PFSK-1 (cell line): ENCODE results near the gene GZMH.

ENCODE experiments used
- POLR2AphosphoS5 ChIP-seq: IDR thresholded peaks from 2 replicates; pipeline ENCODE4 v1.6.1; 2012; ENCODE audit warnings: low read depth, mild to moderate bottlenecking, control low read depth, low read length, moderate library complexity
- TF ChIP-seq, protein P1 (sequence below), 2 experiments: IDR thresholded peaks; 2 replicates each; pipeline versions ENCODE4 v1.6.1 to v1.8.0; 2011 to 2012; ENCODE audit warnings: low read depth in 2 of 2, low read length in 2 of 2, control low read depth in 1 of 2, inconsistent platforms in 1 of 2, mild to moderate bottlenecking in 1 of 2, moderate library complexity in 1 of 2; ENCODE audit not compliant: insufficient read depth in 1 of 2

DNA sequence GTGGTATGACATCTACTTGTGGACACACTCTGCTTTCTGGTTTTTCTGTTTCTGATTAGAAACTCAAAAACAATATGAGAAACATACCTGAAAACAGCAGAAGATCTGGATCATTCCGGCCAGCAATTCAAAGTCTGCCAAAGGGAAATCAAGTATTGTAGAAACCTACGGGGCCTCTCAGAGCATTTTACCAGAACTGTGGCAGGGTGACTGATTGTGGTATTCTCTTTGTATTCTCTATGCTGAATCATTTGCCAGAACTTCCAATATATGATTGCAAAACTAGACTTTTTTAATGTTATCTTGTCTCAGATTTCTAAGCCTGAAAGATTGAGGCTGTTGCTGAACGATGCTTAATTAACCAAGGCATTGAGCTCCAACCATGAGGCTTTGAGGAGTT is 30.4 kb upstream of the GZMH start:
- TF ChIP-seq POLR2AphosphoS5, result no peak
- TF ChIP-seq, protein P1, sequence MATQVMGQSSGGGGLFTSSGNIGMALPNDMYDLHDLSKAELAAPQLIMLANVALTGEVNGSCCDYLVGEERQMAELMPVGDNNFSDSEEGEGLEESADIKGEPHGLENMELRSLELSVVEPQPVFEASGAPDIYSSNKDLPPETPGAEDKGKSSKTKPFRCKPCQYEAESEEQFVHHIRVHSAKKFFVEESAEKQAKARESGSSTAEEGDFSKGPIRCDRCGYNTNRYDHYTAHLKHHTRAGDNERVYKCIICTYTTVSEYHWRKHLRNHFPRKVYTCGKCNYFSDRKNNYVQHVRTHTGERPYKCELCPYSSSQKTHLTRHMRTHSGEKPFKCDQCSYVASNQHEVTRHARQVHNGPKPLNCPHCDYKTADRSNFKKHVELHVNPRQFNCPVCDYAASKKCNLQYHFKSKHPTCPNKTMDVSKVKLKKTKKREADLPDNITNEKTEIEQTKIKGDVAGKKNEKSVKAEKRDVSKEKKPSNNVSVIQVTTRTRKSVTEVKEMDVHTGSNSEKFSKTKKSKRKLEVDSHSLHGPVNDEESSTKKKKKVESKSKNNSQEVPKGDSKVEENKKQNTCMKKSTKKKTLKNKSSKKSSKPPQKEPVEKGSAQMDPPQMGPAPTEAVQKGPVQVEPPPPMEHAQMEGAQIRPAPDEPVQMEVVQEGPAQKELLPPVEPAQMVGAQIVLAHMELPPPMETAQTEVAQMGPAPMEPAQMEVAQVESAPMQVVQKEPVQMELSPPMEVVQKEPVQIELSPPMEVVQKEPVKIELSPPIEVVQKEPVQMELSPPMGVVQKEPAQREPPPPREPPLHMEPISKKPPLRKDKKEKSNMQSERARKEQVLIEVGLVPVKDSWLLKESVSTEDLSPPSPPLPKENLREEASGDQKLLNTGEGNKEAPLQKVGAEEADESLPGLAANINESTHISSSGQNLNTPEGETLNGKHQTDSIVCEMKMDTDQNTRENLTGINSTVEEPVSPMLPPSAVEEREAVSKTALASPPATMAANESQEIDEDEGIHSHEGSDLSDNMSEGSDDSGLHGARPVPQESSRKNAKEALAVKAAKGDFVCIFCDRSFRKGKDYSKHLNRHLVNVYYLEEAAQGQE (IDR thresholded peaks at IDR 0.05; ENCODE audit: insufficient read depth in 1 of 2, low read depth in 2 of 2, low read length in 2 of 2), result no peak
